Esophagus squamous epithelium (tissue), 5 donors: Measurements from ENCODE around the gene CTNNA3. TPM values are rescaled to one million over a fixed set of nuclear protein-coding genes. Genes with fewer than 3 reads are reported as not detected.

Experiments used
- DNase-seq: peaks from one replicate; lab custom pipeline; 2025; lab: John Stamatoyannopoulos, UW
- H3K27ac ChIP-seq, 4 donors: fragments of 200-600 bp; sonication (generic); one replicate each; pipeline ENCODE4 v1.5.1; 2016 to 2019; ENCODE audit warnings: mild to moderate bottlenecking in 1 of 4
- H3K27me3 ChIP-seq, 4 donors: fragments of 200-600 bp; sonication (generic); 1 replicate in 3 of 4; 2 replicates in 1 of 4; pipeline versions ENCODE4 v1.5.1 to v1.6.0; 2017 to 2021; ENCODE audit warnings: antibody characterized with exemption in 1 of 4
- H3K36me3 ChIP-seq, 3 donors: fragments of 200-600 bp; sonication (generic); one replicate each; pipeline ENCODE4 v1.5.1; 2016 to 2019
- H3K4me1 ChIP-seq, 3 donors: fragments of 200-600 bp; sonication (generic); one replicate each; pipeline ENCODE4 v1.5.1; 2017 to 2019
- H3K4me3 ChIP-seq, 4 donors: fragments of 200-600 bp; sonication (generic); 1 replicate in 3 of 4; 2 replicates in 1 of 4; pipeline ENCODE4 v1.5.1; 2016 to 2019; ENCODE audit warnings: mild to moderate bottlenecking in 2 of 4, moderate library complexity in 1 of 4
- H3K9me3 ChIP-seq, 3 donors: fragments of 200-600 bp; sonication (generic); one replicate each; pipeline ENCODE4 v1.5.1; 2016 to 2019
- POLR2A ChIP-seq, 4 donors: fragments of 450-650 bp; IDR thresholded peaks; one replicate each; pipeline ENCODE4 v1.6.1; 2017; ENCODE audit warnings: antibody characterized with exemption in 4 of 4, mild to moderate bottlenecking in 4 of 4, moderate library complexity in 3 of 4
- WGBS, 2 donors: methylation state at CpG; one replicate each; pipeline ENCODE4 v1.1.5; 2018; 5-methylcytosine and 5-hydroxymethylcytosine counted together
- intact Hi-C: fragments of 100-400 bp; cut with DNase I; formaldehyde crosslinking; loops from one replicate; pipeline ENCODE4 v1.15.0; 2022
- total RNA-seq, 4 donors: library from RNA; depleted of rRNA; stranded (reverse); fragments of >200 nt; gene quantifications; one replicate each; pipeline ENCODE4 v1.1.0, GENCODE V29; 2016
- TF ChIP-seq, protein P1 (sequence below), 6 experiments: fragments of 450-650 bp in 4 of 6; fragments of 200-600 bp in 2 of 6; sonication (generic) in 2 of 6; IDR thresholded peaks; one replicate each; pipeline ENCODE4 v1.5.1; 2016 to 2019; ENCODE audit warnings: antibody characterized with exemption in 6 of 6, mild to moderate bottlenecking in 4 of 6, moderate library complexity in 4 of 6
- donor health status: DM: yes; HTN: yes; CAD: no.

The CTNNA3 gene
- total RNA-seq, 4 donors from 2014 or later = 0.29 to 1.9 (median 0.61) TPM; not detected in 1

DNA sequence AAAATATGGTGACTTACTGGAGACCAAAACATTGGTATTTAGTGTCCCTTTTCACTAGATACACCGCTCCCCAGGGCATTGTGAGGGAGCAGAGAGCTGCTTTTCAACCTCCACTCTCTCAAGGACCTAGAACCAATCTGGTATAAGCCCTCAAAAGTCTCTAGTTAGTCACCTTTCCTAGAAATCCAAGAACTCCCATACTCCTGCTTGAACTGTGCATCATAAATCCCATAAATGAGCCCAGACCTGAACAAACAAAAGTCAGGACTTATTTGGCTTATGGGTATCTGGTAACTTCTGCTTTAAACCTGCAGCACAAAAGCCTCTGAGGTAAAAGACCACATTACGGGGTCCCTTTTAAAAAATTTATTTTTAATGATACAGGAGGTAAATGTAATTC, 1373.2 kb downstream of the CTNNA3 start:
- intact Hi-C loops = no loop called here
- 65 to 70% methylated on average over 2 of the region's 2 CpGs for whole genome bisulfite sequencing, 2 donors
- H3K9me3 ChIP-seq = no peaks in the 10 kb centered on the region
- H3K4me3 ChIP-seq = no peak overlapping the region
- no peaks in the 10 kb centered on the region for H3K27me3 ChIP-seq
- H3K4me1 ChIP-seq = no peaks in the 10 kb centered on the region
- no peaks in the 10 kb centered on the region for H3K36me3 ChIP-seq
- H3K27ac ChIP-seq = no peak overlapping the region
- DNase-seq = no peak
- TF ChIP-seq, protein P1, sequence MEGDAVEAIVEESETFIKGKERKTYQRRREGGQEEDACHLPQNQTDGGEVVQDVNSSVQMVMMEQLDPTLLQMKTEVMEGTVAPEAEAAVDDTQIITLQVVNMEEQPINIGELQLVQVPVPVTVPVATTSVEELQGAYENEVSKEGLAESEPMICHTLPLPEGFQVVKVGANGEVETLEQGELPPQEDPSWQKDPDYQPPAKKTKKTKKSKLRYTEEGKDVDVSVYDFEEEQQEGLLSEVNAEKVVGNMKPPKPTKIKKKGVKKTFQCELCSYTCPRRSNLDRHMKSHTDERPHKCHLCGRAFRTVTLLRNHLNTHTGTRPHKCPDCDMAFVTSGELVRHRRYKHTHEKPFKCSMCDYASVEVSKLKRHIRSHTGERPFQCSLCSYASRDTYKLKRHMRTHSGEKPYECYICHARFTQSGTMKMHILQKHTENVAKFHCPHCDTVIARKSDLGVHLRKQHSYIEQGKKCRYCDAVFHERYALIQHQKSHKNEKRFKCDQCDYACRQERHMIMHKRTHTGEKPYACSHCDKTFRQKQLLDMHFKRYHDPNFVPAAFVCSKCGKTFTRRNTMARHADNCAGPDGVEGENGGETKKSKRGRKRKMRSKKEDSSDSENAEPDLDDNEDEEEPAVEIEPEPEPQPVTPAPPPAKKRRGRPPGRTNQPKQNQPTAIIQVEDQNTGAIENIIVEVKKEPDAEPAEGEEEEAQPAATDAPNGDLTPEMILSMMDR (IDR thresholded peaks at IDR 0.05) = no peak
- TF ChIP-seq POLR2A (IDR thresholded peaks at IDR 0.05) = no peak

DNA sequence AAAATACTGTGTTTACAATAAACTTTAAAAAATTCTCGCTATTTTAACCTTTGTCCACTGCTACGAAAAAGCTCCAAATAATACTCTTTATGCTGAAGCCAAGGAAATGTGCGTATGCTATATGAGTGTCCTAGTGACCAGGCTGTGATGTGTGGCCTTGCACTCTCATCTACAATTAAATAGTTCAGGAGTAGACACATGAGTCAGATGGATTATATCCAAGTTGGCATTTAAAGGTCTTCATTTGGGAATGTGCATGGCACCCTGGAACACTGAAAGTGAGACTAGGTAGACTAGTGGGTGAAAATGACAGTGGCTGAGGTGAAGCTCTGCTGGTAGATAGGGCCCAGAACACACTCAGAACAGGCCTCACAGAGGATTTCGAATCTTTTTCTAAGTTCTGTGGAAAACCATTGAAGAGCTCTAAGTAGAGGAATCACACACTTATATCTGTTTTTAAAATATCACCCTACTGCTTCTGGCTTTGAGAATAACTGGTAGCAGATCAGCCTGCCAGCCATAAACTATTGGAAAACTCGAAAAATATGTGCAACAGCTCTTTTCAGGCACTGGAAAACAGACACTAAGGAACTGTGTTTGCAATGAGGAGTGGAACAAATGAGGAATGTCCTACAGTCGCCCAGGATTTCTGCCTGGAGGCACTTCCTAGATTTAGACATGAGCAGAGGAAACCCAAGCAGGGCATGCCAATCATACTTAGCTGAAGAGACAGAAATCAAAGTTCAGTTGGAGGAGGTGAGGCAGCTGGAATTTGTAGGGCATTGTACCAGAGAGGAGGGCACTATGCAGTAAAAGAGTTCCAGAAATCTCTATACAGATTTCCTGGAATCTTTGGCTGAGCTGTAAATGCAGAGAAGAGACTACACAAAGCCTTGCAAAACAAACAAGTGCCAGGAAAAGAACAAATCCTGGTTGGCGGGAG, 1374.0 kb downstream of the CTNNA3 start:
- intact Hi-C loops = no loop called here
- H3K4me1 ChIP-seq = no peaks in the 10 kb centered on the region
- no peak for DNase-seq
- WGBS, 2 donors = 48 to 54% methylated on average over 7 of the region's 7 CpGs
- no peak overlapping the region for H3K4me3 ChIP-seq
- H3K9me3 ChIP-seq = no peaks in the 10 kb centered on the region
- no peak overlapping the region for H3K27ac ChIP-seq
- H3K36me3 ChIP-seq = no peaks in the 10 kb centered on the region
- TF ChIP-seq POLR2A (IDR thresholded peaks at IDR 0.05) = no peak
- TF ChIP-seq, protein P1 (IDR thresholded peaks at IDR 0.05) = no peak
- H3K27me3 ChIP-seq = no peaks in the 10 kb centered on the region

DNA sequence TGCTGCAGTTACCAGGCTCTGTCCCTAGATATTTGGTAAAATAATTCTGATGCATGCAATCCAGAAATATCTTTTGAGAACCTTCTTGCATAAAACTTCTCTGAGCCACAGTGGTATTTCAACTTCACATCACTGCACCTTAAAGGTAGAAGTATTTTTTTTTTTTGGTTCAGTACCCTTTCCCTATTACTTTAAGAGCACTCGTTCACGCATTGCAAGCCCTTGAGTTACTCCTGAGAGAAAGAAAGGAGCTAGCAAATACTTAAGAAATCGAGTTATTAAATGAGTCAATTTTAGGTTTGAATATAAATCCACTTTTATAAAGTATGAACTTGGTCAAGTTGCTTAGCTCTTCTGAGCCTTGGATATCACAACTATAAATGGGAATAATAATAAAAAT, 1377.2 kb downstream of the CTNNA3 start:
- DNase-seq = no peak
- TF ChIP-seq, protein P1 (IDR thresholded peaks at IDR 0.05) = no peak
- no peak for TF ChIP-seq POLR2A (IDR thresholded peaks at IDR 0.05)
- Histone ChIP-seq H3K36me3 (no peaks in the 10 kb centered on the region), H3K9me3 (no peaks in the 10 kb centered on the region), H3K27me3 (no peaks in the 10 kb centered on the region), H3K4me3 (no peak overlapping the region), H3K27ac (no peak overlapping the region), H3K4me1 (no peaks in the 10 kb centered on the region)
- intact Hi-C loops = no loop called here
- WGBS, 2 donors = 70 to 85% methylated on average over 3 of the region's 3 CpGs

DNA sequence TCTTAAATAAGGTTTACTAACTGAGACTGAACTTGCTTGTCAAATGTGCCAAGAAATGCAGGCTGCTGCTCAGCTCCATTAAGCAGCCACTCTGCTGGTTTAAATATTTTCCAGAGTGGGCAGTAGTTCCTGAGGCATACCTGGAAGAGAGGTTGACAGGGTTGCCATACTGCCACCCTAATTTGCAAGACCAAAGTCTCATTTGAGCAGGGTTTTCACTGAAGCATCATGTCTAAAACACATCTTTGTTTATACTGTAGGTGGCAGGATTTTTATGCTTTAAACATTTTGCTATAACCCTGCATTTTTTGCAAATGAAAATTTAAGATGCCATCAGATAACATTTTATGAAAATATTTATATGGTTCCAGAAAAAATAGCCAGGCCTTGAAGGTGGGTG, 1388.2 kb downstream of the CTNNA3 start:
- no peak for DNase-seq
- no peaks in the 10 kb centered on the region for H3K36me3 ChIP-seq
- intact Hi-C loops = no loop called here

DNA sequence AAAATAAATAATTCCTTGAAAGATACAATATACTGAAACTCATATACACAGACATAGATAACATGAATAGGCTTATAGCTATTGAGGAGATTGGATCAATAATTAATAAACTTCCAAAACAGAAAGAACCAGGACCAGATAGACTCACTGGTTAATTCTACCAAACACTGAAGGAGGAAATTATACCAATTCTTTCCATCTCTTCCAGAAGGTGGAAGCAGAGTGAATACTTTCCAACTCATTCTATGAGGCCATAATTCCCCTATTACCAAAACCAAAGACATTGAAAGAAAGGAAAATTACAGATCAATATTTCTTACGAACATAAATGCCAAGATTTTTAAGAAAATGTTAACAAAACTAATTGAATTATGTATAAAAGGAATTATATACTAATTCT, 1394.9 kb downstream of the CTNNA3 start:
- no peak overlapping the region for H3K4me3 ChIP-seq
- no peaks in the 10 kb centered on the region for H3K27me3 ChIP-seq
- TF ChIP-seq, protein P1 (IDR thresholded peaks at IDR 0.05) = no peak
- TF ChIP-seq POLR2A (IDR thresholded peaks at IDR 0.05) = no peak
- intact Hi-C loops = no loop called here
- H3K27ac ChIP-seq = no peak overlapping the region
- no peaks in the 10 kb centered on the region for H3K9me3 ChIP-seq
- no peak for DNase-seq
- 58 to 85% methylated on average over 1 of the region's 1 CpG for WGBS, 2 donors
- H3K4me1 ChIP-seq = no peaks in the 10 kb centered on the region
- no peaks in the 10 kb centered on the region for H3K36me3 ChIP-seq

More for the DNA sequence above, 1388.2 kb downstream of the CTNNA3 start:
- no peak overlapping the region for H3K27ac ChIP-seq
- H3K27me3 ChIP-seq = no peaks in the 10 kb centered on the region
- H3K4me1 ChIP-seq = no peaks in the 10 kb centered on the region
- TF ChIP-seq POLR2A (IDR thresholded peaks at IDR 0.05) = no peak
- TF ChIP-seq, protein P1 (IDR thresholded peaks at IDR 0.05) = no peak
- H3K9me3 ChIP-seq = no peaks in the 10 kb centered on the region
- no peak overlapping the region for H3K4me3 ChIP-seq
